Measurements from ENCODE around the gene SLC22A23. TPM values are rescaled to one million over a fixed set of nuclear protein-coding genes. Genes with fewer than 3 reads are reported as not detected.

SLC22A23 gene
- total RNA-seq, 1 experiment from 2014 or later, result 2.7 TPM

Other genes starting within 250 kb of the SLC22A23 start
- 33.1 and 49.5 TPM in 2 replicates for gene TUBB2B, start 229.4 kb downstream of the SLC22A23 start, total RNA-seq (2014; rRNA removed; shearing (Covaris generic))
- gene PSMG4, start 198.1 kb downstream of the SLC22A23 start, total RNA-seq (2014; rRNA removed; shearing (Covaris generic)), result 9.5 and 16.1 TPM in 2 replicates

All from SJSA1 (cell line).